ENCODE data around the gene ADGRV1.

Gene ADGRV1

GRCh38 chr5:90878549-90879196, 320.1 kb downstream of the ADGRV1 start:
- DNase-seq = no peak

- DNase-seq = no peak
Measured at GRCh38 chr5:90881626-90882150, 323.1 kb downstream of the ADGRV1 start.

DNA sequence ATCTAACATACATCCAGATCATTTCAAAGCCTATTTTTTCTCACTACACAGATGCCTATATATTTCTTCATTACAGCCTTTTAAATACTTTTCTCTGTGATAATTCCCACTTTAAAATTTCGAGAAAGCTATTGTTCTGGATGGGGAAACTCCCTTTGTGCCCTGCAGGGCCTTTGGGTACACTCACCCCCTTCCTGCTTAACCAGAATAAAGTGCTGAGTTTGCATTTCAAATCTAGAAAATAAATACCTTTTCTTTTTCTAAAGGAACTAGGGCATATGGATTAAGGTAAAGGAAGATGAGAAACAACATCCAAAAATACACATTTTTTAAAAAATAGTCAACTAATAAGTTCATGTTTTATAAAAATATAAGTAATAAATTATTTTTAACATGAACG, 323.9 kb downstream of the ADGRV1 start:
- DNase-seq = no peak

DNA sequence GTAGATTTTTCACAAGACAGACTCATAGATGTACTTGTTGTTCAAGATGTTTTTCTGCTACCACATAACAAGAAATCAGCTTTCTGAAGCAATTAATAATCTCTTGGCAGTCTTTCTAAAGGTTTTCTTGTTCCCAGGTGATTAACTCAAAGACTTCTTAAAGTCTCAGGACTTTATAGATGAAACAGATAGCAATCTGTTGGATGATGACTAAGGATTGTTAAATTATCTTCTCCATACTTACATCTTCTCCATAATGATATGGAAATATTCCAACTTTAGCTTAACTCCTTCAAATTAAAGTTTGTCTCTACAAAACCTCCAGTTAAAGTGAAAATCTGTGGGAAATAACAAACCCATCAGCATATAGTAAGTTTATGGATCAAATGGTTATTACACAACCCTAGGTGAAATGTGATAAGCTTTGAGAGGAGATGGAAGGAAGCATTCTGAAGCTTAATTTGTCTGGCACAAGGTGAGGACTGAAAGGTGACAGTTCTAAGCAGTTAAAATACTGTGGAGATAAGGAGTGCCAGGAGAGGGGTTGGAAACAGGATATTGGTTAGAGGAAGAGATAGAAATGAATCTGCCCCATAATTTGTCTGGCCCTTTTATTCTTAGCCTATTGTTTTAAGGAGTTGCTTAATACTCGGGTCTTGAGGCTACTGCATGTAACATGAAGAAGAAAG, 326.7 kb downstream of the ADGRV1 start:
- no peak for DNase-seq

- no peak for DNase-seq
Measured at GRCh38 chr5:90886381-90886780, 327.8 kb downstream of the ADGRV1 start.

DNA sequence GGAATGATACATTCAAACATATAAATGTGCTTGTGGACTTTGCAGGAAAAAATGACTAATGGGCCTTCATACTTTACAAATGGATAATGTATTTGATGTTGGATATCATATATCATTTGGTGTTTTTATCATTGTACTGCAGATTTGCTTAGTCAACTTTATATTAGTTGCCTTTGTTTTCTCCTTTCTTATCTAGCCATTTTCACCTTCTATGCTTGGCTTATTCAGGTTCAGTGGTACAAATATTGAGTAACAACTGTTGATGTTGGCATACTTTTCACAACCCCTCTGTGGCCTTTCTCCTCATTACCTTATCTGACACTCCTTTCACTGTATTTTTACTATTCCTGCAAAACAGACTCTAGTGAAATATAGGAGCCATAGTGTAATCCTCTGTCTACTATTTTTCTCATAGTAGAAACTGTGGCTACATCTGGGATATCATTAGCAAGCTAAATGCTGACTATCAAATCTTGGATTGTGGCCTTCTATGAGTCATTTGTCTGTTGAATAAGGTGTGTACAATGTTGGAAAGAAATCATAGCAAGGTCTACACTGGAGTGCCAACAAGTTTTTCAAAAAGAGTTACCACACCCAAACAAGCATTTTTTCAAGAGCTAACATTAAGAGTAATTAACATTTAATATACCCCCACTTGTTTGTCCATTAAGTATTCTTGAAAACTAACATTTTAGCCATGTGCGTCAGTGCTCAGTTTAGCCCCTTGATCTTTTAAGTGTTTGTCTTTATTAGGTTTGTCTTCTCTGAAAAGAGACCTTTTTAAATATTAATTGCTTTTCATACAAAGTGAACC, 330.1 kb downstream of the ADGRV1 start:
- DNase-seq = no peak

- DNase-seq = no peak
Measured at GRCh38 chr5:90889325-90889600, 330.7 kb downstream of the ADGRV1 start.

GRCh38 chr5:90890180-90890579, 331.6 kb downstream of the ADGRV1 start:
- DNase-seq = no peak

DNA sequence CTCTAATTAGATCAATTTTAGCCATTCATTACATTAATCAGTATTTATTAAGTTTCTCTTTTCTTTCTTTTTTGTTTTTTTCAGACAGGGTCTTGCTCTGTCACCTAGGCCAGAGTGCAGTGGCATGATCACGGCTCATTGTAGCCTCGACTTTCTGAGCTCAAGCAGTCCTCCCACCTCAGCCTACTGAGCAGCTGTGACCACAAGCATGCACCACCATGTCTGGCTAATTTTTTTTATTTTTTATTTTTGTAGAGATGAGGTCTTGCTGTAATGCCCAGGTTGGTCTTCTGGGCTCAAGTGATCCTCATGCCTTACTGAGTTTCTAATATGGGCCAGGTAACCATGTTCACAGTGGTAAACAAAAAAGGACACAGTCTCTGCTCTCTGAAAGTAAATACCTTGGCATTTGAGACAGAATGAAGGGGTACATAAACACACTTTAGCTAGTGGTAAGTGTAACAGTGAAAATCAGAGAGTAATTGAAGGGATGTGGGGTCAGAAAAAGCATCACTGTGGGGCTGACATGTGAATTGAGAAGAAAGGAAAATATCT, 336.3 kb downstream of the ADGRV1 start:
- no peak for DNase-seq

GRCh38 chr5:90897618-90898017, 339.0 kb downstream of the ADGRV1 start:
- DNase-seq = no peak

GRCh38 chr5:90898326-90899013, 339.9 kb downstream of the ADGRV1 start:
- no peak for DNase-seq

GRCh38 chr5:90899014-90899604, 340.5 kb downstream of the ADGRV1 start:
- no peak for DNase-seq

GRCh38 chr5:90901261-90901660, 342.7 kb downstream of the ADGRV1 start:
- DNase-seq = no peak

DNA sequence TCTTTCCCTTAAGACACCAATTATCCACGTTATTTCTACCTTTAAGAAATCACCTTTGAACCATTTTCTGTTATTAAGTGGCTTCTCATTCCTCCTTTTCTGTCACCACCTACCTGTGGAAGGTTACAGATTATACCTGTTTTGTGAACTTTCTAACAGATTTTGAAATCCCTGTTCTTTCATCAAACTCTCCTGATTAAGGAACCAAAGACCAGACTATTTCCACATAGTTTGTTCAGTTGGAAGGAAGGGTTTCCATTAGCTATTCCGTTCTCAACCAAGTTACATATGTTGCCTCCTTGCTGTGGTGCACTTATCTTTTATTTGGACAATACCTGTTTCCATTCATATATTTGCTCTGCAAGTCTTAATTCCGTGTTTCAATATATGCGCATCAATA, 343.6 kb downstream of the ADGRV1 start:
- DNase-seq = no peak

DNA sequence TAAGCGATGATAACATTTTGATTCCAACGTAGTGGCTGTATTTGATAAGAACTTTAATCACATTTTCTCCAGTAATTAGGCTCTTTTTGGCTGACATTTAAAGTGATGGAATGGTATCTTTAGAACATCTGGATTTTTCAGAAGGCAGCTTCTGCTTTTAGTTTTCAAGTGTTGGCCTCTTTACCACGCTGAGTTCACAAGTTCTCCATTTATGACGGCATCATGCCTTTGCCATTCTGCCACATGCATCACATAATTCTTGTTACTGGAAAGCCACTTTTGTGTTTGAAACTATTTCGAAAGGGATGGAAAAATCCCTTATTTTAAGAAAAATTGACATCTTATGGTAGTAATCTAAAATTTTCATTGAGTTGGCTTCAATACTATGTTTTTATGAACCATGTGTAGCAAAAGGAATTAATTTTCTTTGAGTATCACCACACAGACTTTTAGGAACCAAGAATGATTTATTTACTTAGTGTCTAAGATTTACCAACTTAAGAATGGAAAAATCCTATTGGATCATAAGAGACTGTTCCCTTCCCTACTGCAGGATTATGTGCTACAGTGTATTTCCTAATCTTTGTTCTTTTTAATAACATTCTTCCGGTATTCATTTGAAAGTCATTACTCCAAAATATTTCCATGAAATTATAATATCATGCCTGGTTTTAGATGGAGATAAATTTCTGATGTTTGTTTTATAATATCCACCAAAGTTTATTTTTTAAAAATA, 344.2 kb downstream of the ADGRV1 start:
- DNase-seq = no peak

DNA sequence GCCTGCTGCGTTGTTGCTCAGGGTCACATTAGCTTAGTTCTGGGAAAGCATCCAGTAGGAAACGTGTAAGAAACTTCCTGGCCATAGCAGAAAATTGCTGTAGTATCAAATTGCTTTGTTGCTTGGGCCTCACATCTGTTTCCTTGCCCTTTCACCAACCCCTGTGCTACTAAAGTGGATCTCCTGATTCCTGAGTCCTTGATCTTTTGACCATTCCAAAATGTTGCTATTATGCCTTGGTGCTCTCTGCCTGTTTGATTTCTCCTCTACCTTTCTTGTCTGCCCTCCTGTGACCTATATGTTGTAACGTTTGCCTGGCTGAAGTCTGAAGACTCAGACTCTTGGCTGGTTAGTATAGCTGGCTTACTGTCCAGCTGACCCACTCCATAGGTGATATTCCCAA, 350.5 kb downstream of the ADGRV1 start:
- DNase-seq = no peak

DNA sequence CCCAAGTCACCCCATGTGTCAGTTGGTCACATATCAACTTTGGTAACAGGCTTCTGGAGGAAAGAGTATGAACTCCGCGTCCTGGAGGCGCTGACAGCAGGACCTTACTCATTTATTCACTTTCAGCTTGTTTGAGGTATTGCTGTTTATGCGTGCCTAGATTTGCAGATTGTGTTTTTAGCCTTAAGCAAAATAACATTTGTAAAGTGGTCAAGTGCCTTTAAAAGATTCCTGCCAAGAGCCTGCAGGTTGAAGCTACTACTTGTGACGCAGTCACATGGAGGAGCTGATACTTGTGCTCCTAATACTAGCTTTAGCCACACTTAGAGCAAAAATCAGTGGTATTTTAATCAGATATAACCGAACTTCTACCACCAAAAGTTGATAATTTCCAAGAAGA, 351.3 kb downstream of the ADGRV1 start:
- DNase-seq = no peak

DNA sequence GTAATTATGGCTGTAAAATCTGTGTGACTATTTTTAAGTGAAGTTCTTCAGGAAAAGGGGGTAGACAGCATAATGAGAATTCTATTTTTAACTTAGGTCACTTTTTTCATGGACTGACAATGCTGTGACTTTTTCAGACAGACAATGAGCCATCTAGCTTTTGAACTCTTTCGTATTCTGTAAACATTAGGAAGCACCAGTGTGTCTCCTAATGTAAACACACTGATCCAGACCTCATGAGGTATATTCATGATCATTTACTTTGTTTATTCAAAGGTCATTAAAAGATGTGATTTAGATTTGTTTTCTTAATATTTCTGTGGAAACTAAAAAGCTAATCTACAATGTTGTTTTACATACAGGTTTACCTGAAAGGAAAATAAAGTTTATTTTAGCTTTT, 352.6 kb downstream of the ADGRV1 start:
- no peak for DNase-seq

DNA sequence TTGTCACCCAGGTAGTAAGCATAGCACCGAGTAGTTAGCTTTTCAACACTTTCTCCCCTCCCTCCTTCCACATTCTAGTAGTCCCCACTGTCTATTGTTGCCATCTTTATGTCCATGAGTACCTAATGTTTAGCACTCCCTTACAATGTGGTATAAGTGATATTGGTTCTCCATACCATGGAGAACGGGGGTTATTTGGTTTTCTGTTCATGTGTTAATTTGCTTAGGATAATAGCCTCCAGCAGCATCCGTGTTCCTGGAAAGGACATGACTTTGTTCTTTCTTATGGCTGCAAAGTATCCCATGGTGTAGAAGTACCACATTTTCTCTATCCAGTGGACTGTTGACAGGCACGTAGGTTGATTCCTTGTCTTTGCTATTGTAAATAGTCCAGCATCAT, 353.9 kb downstream of the ADGRV1 start:
- no peak for DNase-seq

GRCh38 chr5:90915393-90915792, 356.8 kb downstream of the ADGRV1 start:
- DNase-seq = no peak

DNA sequence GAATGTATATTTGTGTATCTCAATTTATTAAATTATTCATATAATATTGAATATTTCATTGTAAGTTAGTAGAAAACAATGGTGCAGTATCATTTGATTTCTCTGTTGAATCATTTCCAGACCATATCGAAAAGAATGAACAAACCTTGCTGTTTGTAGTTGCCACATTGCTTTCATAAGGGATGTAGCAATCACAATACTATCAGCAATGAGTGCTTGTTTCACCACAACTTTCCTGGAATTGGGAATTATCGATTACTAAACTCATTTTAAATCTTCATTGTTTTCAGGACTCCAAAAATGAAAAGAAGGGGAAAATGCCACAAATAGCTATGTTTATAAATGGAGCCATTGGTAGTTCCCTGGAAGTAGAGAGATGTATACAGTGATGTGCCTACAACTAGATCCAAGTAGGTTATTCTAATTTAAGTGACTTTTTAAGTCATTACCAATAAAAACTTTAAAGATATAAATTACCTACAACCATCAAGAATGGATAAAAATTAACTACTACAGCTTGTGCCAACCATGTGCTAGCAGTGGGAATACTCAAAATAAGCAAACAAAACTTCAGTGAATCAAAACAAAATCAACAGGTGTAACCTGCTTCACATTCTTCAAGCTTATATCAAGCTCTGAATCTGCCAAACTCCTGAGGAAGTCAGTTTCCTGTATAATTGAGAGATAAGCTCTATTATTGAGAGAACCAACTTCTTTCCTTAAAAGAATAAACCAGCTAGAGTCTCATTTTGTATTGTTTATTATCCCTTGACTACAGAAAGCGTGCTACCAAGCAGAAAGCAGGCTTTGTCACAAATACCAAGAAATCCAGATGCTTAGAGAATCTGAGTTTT, 358.6 kb downstream of the ADGRV1 start:
- no peak for DNase-seq
